GM12878 (cell line): ENCODE results near the gene SMG9.

ENCODE experiments used
- ATF2 ChIP-seq: IDR thresholded peaks from 2 replicates; pipeline ENCODE4 v1.6.1; 2012; ENCODE audit warnings: low read length, inconsistent platforms
- JUND ChIP-seq: IDR thresholded peaks from 2 replicates; pipeline ENCODE4 v1.6.1; 2012; ENCODE audit warnings: low read depth, mild to moderate bottlenecking, low read length, improper control_type of control experiment, moderate library complexity
- POLR2A ChIP-seq: IDR thresholded peaks from 2 replicates; pipeline ENCODE4 v1.6.1; 2011; ENCODE audit warnings: low read depth, mild to moderate bottlenecking, low read length
- POLR2AphosphoS5 ChIP-seq: IDR thresholded peaks from 2 replicates; pipeline ENCODE4 v1.6.1; 2011; ENCODE audit warnings: mild to moderate bottlenecking, low read length, inconsistent platforms
- RAD21 ChIP-seq: IDR thresholded peaks from 2 replicates; pipeline ENCODE4 v1.6.1; 2011; ENCODE audit warnings: mild to moderate bottlenecking, low read depth, low read length, moderate library complexity; ENCODE audit not compliant: insufficient read depth
- SMC3 ChIP-seq: IDR thresholded peaks from 2 replicates; pipeline ENCODE4 v1.6.1; 2011; ENCODE audit warnings: low read length, improper control_type of control experiment, borderline replicate concordance
- ZNF384 ChIP-seq: IDR thresholded peaks from 2 replicates; pipeline ENCODE4 v1.6.1; 2012; ENCODE audit warnings: low read depth, mild to moderate bottlenecking, low read length, improper control_type of control experiment, borderline replicate concordance

GRCh38 chr19:43690890-43691289, 63.9 kb downstream of the SMG9 start:
- TF ChIP-seq JUND (no peak), POLR2AphosphoS5 (no peak), POLR2A (no peak), ZNF384 (no peak), ATF2 (no peak), RAD21 (no peak), SMC3 (no peak)
